HG03432 (cell line): ENCODE data around the gene PITPNM2.
"Not testable (repeated sequence)": the region's sequence is repeated elsewhere in the genome, so short reads cannot be mapped to it uniquely, and the experiment has no call there.

Experiments
- ATAC-seq: cut with Tn5 transposase; IDR thresholded peaks from one replicate; pipeline ENCODE4 v1.9.1; 2021; ENCODE audit warnings: mild to moderate bottlenecking, moderate library complexity; ENCODE audit not compliant: unreplicated experiment

Gene PITPNM2

GRCh38 chr12:123121670-123122069 lies 29.2 kb downstream of the PITPNM2 start:
- ATAC-seq, result no peak

GRCh38 chr12:123120452-123121166 lies 30.3 kb downstream of the PITPNM2 start:
- peak; percentile 31 for ATAC-seq

- ATAC-seq, result peak; percentile 73
Measured at GRCh38 chr12:123119808-123120207, 31.1 kb downstream of the PITPNM2 start.

- no peak for ATAC-seq
Measured at GRCh38 chr12:123118497-123118896, 32.4 kb downstream of the PITPNM2 start.

- ATAC-seq, result no peak
Measured at GRCh38 chr12:123115409-123116121, 35.3 kb downstream of the PITPNM2 start.

GRCh38 chr12:123114304-123115083 lies 36.4 kb downstream of the PITPNM2 start:
- no peak for ATAC-seq

- no peak for ATAC-seq
Measured at GRCh38 chr12:123113026-123113425, 37.9 kb downstream of the PITPNM2 start.

GRCh38 chr12:123111498-123112165 lies 39.3 kb downstream of the PITPNM2 start:
- ATAC-seq, result no peak

- no peak for ATAC-seq
Measured at GRCh38 chr12:123109319-123109772, 41.5 kb downstream of the PITPNM2 start.

- ATAC-seq, result no peak
Measured at GRCh38 chr12:123108682-123109066, 42.2 kb downstream of the PITPNM2 start.

GRCh38 chr12:123107926-123108681 lies 42.8 kb downstream of the PITPNM2 start:
- ATAC-seq, result no peak

- ATAC-seq, result no peak
Measured at GRCh38 chr12:123106640-123107359, 44.1 kb downstream of the PITPNM2 start.

- ATAC-seq, result no peak
Measured at GRCh38 chr12:123105211-123105826, 45.6 kb downstream of the PITPNM2 start.

- ATAC-seq, result no peak
Measured at GRCh38 chr12:123104809-123105208, 46.1 kb downstream of the PITPNM2 start.

GRCh38 chr12:123104094-123104493 lies 46.8 kb downstream of the PITPNM2 start:
- ATAC-seq, result not testable (repeated sequence)

- ATAC-seq, result no peak
Measured at GRCh38 chr12:123102781-123103503, 47.9 kb downstream of the PITPNM2 start.

GRCh38 chr12:123102366-123102765 lies 48.5 kb downstream of the PITPNM2 start:
- no peak for ATAC-seq

- no peak for ATAC-seq
Measured at GRCh38 chr12:123101526-123101925, 49.4 kb downstream of the PITPNM2 start.
